H9 (cell line): ENCODE measurements around the gene MAPK13. TPM values are rescaled to one million over a fixed set of nuclear protein-coding genes. Genes with fewer than 3 reads are reported as not detected.

Source experiments
- DNase-seq: peaks from one replicate; pipeline ENCODE4 v3.0.0-alpha.2; 2017
- H2AFZ ChIP-seq: one replicate; pipeline ENCODE4 v1.6.1; 2013; ENCODE audit warnings: mild to moderate bottlenecking, low read length, control low read depth, moderate library complexity
- H2AK5ac ChIP-seq: 2 replicates; pipeline ENCODE4 v1.6.1; 2013; ENCODE audit warnings: low read length, control low read depth, mixed read lengths; ENCODE audit not compliant: insufficient read length
- H2BK120ac ChIP-seq: one replicate; pipeline ENCODE4 v1.6.1; 2013; ENCODE audit warnings: low read depth, mild to moderate bottlenecking, low read length, control low read depth, inconsistent platforms; ENCODE audit not compliant: poor library complexity, severe bottlenecking
- H2BK12ac ChIP-seq: 2 replicates; pipeline ENCODE4 v1.6.1; 2013; ENCODE audit warnings: low read length, control low read depth, mixed read lengths, low read depth; ENCODE audit not compliant: insufficient read length
- H2BK15ac ChIP-seq: 2 replicates; pipeline ENCODE4 v1.6.1; 2013; ENCODE audit warnings: low read depth, low read length, control low read depth
- H2BK20ac ChIP-seq: one replicate; pipeline ENCODE4 v1.6.1; 2013; ENCODE audit warnings: low read depth, mild to moderate bottlenecking, low read length, control low read depth, inconsistent platforms; ENCODE audit not compliant: poor library complexity, severe bottlenecking
- H2BK5ac ChIP-seq: 2 replicates; pipeline ENCODE4 v1.6.1; 2013; ENCODE audit warnings: low read length, control low read depth, mixed read lengths; ENCODE audit not compliant: insufficient read length
- H3K14ac ChIP-seq: 2 replicates; pipeline ENCODE4 v1.6.1; 2013; ENCODE audit warnings: low read length, control low read depth; ENCODE audit not compliant: insufficient read depth
- H3K18ac ChIP-seq: 2 replicates; pipeline ENCODE4 v1.6.1; 2013; ENCODE audit warnings: low read depth, mild to moderate bottlenecking, mixed read lengths, low read length, control low read depth; ENCODE audit not compliant: insufficient read length
- H3K23ac ChIP-seq: 2 replicates; pipeline ENCODE4 v1.6.1; 2013; ENCODE audit warnings: low read length, control low read depth, mixed read lengths, low read depth; ENCODE audit not compliant: insufficient read length
- H3K23me2 ChIP-seq: 2 replicates; pipeline ENCODE4 v1.6.1; 2013; ENCODE audit warnings: low read depth, mild to moderate bottlenecking, mixed read lengths, low read length, control low read depth; ENCODE audit not compliant: insufficient read length, poor library complexity, severe bottlenecking
- H3K27ac ChIP-seq: 2 replicates; pipeline ENCODE4 v1.5.1; 2013; ENCODE audit warnings: low read length, control low read depth, mixed read lengths, low read depth; ENCODE audit not compliant: insufficient read length
- H3K27me3 ChIP-seq: 2 replicates; pipeline ENCODE4 v1.6.1; 2013; ENCODE audit warnings: low read length, control low read depth, inconsistent platforms; ENCODE audit not compliant: insufficient read depth
- H3K4ac ChIP-seq: 2 replicates; pipeline ENCODE4 v1.6.1; 2013; ENCODE audit warnings: low read depth, mild to moderate bottlenecking, control low read depth, inconsistent platforms, low read length, moderate library complexity
- H3K4me1 ChIP-seq: 2 replicates; pipeline ENCODE4 v1.6.1; 2013; ENCODE audit warnings: low read length, control low read depth, inconsistent platforms; ENCODE audit not compliant: insufficient read depth
- H3K4me2 ChIP-seq: 2 replicates; pipeline ENCODE4 v1.6.1; 2013; ENCODE audit warnings: low read length, control low read depth, mixed read lengths; ENCODE audit not compliant: insufficient read length, insufficient read depth
- H3K56ac ChIP-seq: 2 replicates; pipeline ENCODE4 v1.6.1; 2013; ENCODE audit warnings: low read depth, mild to moderate bottlenecking, mixed read lengths, low read length, control low read depth; ENCODE audit not compliant: insufficient read length
- H3K79me1 ChIP-seq: 2 replicates; pipeline ENCODE4 v1.6.1; 2013; ENCODE audit warnings: low read depth, mild to moderate bottlenecking, moderate library complexity, low read length, control low read depth, inconsistent platforms; ENCODE audit not compliant: insufficient read depth, poor library complexity, severe bottlenecking
- H3K79me2 ChIP-seq: 2 replicates; pipeline ENCODE4 v1.6.1; 2013; ENCODE audit warnings: low read length, control low read depth, inconsistent platforms; ENCODE audit not compliant: insufficient read depth
- H3K9ac ChIP-seq: 2 replicates; pipeline ENCODE4 v1.6.1; 2013; ENCODE audit warnings: low read length, control low read depth, mixed read lengths; ENCODE audit not compliant: insufficient read length; ENCODE audit errors: extremely low read depth
- H3K9me3 ChIP-seq: one replicate; pipeline ENCODE4 v1.6.1; 2013; ENCODE audit warnings: low read depth, low read length, inconsistent platforms; ENCODE audit not compliant: control insufficient read depth
- H3T11ph ChIP-seq: one replicate; pipeline ENCODE4 v1.6.1; 2013; ENCODE audit warnings: mild to moderate bottlenecking, low read length, control low read depth, inconsistent platforms
- H4K20me1 ChIP-seq: one replicate; pipeline ENCODE4 v1.6.1; 2013; ENCODE audit not compliant: control insufficient read depth, insufficient read length, insufficient read depth
- H4K5ac ChIP-seq: 2 replicates; pipeline ENCODE4 v1.6.1; 2013; ENCODE audit warnings: low read depth, mild to moderate bottlenecking, mixed read lengths, low read length, control low read depth; ENCODE audit not compliant: insufficient read length
- H4K8ac ChIP-seq: replicated peaks from 2 replicates; pipeline ENCODE4 v1.6.1; 2013; ENCODE audit warnings: low read length, control low read depth, mixed read lengths, low read depth; ENCODE audit not compliant: insufficient read length
- H4K91ac ChIP-seq: 2 replicates; pipeline ENCODE4 v1.6.1; 2013; ENCODE audit warnings: low read depth, mild to moderate bottlenecking, moderate library complexity, mixed read lengths, low read length, control low read depth; ENCODE audit not compliant: insufficient read length
- H3K27ac Mint-ChIP-seq, 3 experiments: 2 replicates in 2 of 3; 3 replicates in 1 of 3; pipeline ENCODE4 v1.8.0; 2020 to 2021; ENCODE audit warnings: mixed read lengths in 3 of 3, mild to moderate bottlenecking in 1 of 3, moderate library complexity in 1 of 3
- H3K27me3 Mint-ChIP-seq: 2 replicates; pipeline ENCODE4 v1.8.0; 2021; ENCODE audit warnings: low read depth, mild to moderate bottlenecking, moderate library complexity, mixed read lengths
- H3K36me3 Mint-ChIP-seq, 3 experiments: 2 replicates in 2 of 3; 3 replicates in 1 of 3; pipeline ENCODE4 v1.8.0; 2020 to 2021; ENCODE audit warnings: low read depth in 3 of 3, mixed read lengths in 3 of 3; ENCODE audit not compliant: insufficient read depth in 1 of 3
- H3K4me1 Mint-ChIP-seq, 2 experiments: 2 replicates each; pipeline ENCODE4 v1.8.0; 2020; ENCODE audit warnings: mixed read lengths in 2 of 2
- H3K4me3 Mint-ChIP-seq, 2 experiments: 2 replicates in 1 of 2; 3 replicates in 1 of 2; pipeline ENCODE4 v1.8.0; 2020 to 2021; ENCODE audit warnings: mild to moderate bottlenecking in 2 of 2, mixed read lengths in 2 of 2, moderate library complexity in 1 of 2
- H3K9me3 Mint-ChIP-seq, 2 experiments: 2 replicates in 1 of 2; 3 replicates in 1 of 2; pipeline ENCODE4 v1.8.0; 2020; ENCODE audit warnings: mild to moderate bottlenecking in 2 of 2, mixed read lengths in 2 of 2, moderate library complexity in 1 of 2
- WGBS: extraction: QIAGEN DNeasy Blood & Tissue Kit; methylation state at CpG from one replicate; pipeline ENCODE4 v1.1.7; 2013; ENCODE audit warnings: missing lambda C conversion rate, low lambda C conversion rate, mixed read lengths; ENCODE audit not compliant: insufficient read length; ENCODE audit errors: extremely low coverage; 5-methylcytosine and 5-hydroxymethylcytosine counted together
- total RNA-seq: library from RNA; stranded (reverse); gene quantifications from 2 replicates; pipeline ENCODE4 v1.2.1, GENCODE V29; 2021
- TF ChIP-seq, protein P1 (sequence below): fragments of 200-600 bp; sonication (generic); conservative IDR thresholded peaks from 3 replicates; pipeline ENCODE4 v1.8.0; 2021; ENCODE audit warnings: antibody characterized with exemption, mild to moderate bottlenecking

The MAPK13 gene
- total RNA-seq, 1 experiment from 2014 or later = 18.9 TPM

DNA sequence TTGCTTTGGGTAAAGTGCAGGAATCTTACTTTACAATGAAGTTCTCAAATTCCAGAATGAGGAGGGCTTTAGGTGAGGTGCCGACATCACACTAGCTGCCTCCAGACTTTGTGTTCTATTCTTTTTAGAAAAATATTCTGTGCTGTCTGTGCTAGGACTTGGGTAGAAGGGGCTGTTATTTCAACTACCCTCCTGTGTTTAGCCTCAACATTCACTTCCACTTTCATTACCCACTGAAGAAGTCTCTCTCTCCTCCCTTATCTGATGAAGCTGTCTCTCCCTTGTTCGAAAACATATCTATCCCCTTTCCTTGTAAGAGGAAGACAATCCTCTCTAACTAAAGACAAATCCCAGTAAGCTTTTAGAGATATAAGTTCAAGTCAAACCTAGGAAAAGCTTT is 41.3 kb downstream of the MAPK13 start:
- Histone ChIP-seq H2BK15ac (no peak overlapping the region), H2BK20ac (no peak overlapping the region), H3K79me2 (no peaks in the 10 kb centered on the region), H2AFZ (no peak overlapping the region), H3K23me2 (no peaks in the 10 kb centered on the region), H2AK5ac (no peak overlapping the region), H4K5ac (no peak overlapping the region), H2BK120ac (no peak overlapping the region), H3K56ac (no peak overlapping the region), H3K79me1 (no peaks in the 10 kb centered on the region), H3T11ph (no peak overlapping the region), H2BK12ac (no peak overlapping the region), H3K23ac (no peak overlapping the region), H2BK5ac (no peak overlapping the region), H3K4me2 (no peak overlapping the region), H3K27ac (no peak overlapping the region), H4K20me1 (no peaks in the 10 kb centered on the region), H4K8ac (no peak overlapping the region), H3K4me1 (no peaks in the 10 kb centered on the region), H3K18ac (no peak overlapping the region), H3K27me3 (no peaks in the 10 kb centered on the region), H3K14ac (no peak overlapping the region), H3K9ac (no peak overlapping the region), H4K91ac (no peak overlapping the region), H3K4ac (no peak overlapping the region), H3K9me3 (no peaks in the 10 kb centered on the region)
- DNase-seq = no peak
- Mint-ChIP-seq H3K36me3 (no peaks in the 10 kb centered on the region), H3K9me3 (no peaks in the 10 kb centered on the region), H3K27ac (no peak overlapping the region), H3K27me3 (no peaks in the 10 kb centered on the region), H3K4me3 (no peak overlapping the region), H3K4me1 (no peaks in the 10 kb centered on the region)
- WGBS = no CpG with 5 or more reads among the region's 2 CpGs
- TF ChIP-seq, protein P1, sequence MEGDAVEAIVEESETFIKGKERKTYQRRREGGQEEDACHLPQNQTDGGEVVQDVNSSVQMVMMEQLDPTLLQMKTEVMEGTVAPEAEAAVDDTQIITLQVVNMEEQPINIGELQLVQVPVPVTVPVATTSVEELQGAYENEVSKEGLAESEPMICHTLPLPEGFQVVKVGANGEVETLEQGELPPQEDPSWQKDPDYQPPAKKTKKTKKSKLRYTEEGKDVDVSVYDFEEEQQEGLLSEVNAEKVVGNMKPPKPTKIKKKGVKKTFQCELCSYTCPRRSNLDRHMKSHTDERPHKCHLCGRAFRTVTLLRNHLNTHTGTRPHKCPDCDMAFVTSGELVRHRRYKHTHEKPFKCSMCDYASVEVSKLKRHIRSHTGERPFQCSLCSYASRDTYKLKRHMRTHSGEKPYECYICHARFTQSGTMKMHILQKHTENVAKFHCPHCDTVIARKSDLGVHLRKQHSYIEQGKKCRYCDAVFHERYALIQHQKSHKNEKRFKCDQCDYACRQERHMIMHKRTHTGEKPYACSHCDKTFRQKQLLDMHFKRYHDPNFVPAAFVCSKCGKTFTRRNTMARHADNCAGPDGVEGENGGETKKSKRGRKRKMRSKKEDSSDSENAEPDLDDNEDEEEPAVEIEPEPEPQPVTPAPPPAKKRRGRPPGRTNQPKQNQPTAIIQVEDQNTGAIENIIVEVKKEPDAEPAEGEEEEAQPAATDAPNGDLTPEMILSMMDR = no peak
